Right lobe of liver (tissue), 4 donors: ENCODE data around the gene IL1RN.

Experiments used
- POLR2A ChIP-seq: fragments of 450-650 bp; IDR thresholded peaks from one replicate; pipeline ENCODE4 v1.6.1; 2017; ENCODE audit warnings: antibody characterized with exemption, mild to moderate bottlenecking
- TF ChIP-seq, protein P1 (sequence below), 4 donors: fragments of 200-600 bp in 3 of 4; fragments of 450-650 bp in 1 of 4; IDR thresholded peaks; one replicate each; pipeline versions ENCODE4 v1.5.1 to v1.8.0; 2016 to 2022; ENCODE audit warnings: antibody characterized with exemption in 4 of 4, mild to moderate bottlenecking in 2 of 4
- donor health status: DM: no; HTN: no; CAD: no.
- donor health status: DM: no; HTN: no; CAD: no.
- donor health status: DM: no; HTN: yes; CAD: no.

DNA sequence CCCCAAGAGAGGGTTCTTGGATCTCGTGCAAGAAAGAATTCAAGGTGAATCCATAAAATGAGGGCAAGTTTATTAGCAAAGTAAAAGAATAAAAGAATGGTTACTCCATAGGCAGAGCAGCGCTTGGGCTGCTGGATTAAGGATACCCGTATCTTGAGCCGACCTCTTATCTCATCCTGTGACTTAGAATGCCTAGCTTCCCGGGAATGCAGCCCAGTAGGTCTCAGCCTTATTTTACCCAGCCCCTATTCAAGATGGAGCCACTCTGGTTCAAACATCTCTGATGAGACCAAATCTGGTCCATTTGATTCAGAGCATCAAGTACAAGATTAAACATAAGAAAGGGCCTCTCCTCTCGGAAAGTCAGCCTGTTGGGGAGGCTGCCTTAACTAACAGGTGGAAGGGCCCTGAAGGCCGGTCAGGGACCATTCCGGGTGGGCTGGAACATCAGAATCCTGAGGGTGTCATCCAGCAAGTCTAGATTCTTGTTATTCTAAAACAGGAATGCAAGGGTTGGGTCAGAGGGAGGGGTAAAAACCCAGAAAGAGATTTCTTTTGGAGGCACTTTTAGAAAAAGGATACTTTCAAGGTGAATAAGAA, 52.1 kb downstream of the IL1RN start:
- TF ChIP-seq, protein P1, sequence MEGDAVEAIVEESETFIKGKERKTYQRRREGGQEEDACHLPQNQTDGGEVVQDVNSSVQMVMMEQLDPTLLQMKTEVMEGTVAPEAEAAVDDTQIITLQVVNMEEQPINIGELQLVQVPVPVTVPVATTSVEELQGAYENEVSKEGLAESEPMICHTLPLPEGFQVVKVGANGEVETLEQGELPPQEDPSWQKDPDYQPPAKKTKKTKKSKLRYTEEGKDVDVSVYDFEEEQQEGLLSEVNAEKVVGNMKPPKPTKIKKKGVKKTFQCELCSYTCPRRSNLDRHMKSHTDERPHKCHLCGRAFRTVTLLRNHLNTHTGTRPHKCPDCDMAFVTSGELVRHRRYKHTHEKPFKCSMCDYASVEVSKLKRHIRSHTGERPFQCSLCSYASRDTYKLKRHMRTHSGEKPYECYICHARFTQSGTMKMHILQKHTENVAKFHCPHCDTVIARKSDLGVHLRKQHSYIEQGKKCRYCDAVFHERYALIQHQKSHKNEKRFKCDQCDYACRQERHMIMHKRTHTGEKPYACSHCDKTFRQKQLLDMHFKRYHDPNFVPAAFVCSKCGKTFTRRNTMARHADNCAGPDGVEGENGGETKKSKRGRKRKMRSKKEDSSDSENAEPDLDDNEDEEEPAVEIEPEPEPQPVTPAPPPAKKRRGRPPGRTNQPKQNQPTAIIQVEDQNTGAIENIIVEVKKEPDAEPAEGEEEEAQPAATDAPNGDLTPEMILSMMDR (IDR thresholded peaks at IDR 0.05), result no peak
- TF ChIP-seq POLR2A, result no peak
